ENCODE results near the gene KIF26B.

KIF26B gene

DNA sequence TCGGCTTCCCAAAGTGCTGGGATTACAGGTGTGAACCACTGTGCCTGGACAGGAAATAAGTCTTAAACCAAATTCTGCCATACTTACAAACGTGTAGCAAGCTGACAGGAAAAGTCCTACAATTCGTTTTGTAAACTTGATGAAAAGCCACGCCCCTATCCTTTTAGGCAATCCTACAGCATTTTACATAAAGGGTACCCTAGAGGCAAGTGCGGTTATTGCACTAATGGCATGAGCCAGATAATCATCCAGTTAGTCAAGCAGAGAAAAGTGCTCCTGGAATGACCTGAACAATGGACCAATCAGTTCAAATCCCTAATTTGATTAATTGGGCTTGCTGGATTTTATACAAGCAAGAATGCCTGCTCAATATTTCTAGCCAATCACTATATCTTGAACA lies 338.2 kb downstream of the KIF26B start:
- H3K9ac ChIP-seq (ENCODE audit: low read length), result no peak overlapping the region
- H3K9me2 ChIP-seq (replicated peaks; ENCODE audit: insufficient read depth, low read length), result no peaks in the 10 kb centered on the region
- no peak overlapping the region for H3K4me2 ChIP-seq (ENCODE audit: low read depth, low read length, poor library complexity, severe bottlenecking)
- no peaks in the 10 kb centered on the region for H3K9me3 ChIP-seq (ENCODE audit: insufficient read depth, low read length)
- no peaks in the 10 kb centered on the region for H4K20me1 ChIP-seq (ENCODE audit: low read depth, low read length)
- H3K27me3 ChIP-seq (ENCODE audit: low read length), result no peaks in the 10 kb centered on the region
- no peak overlapping the region for H3K4me3 ChIP-seq (ENCODE audit: insufficient read depth, low read length, poor library complexity, severe bottlenecking)
- no peak overlapping the region for H2AFZ ChIP-seq (ENCODE audit: low read depth, low read length, severe bottlenecking)
- H3K27ac ChIP-seq (ENCODE audit: low read depth, low read length), result no peak overlapping the region
- no peaks in the 10 kb centered on the region for H3F3A ChIP-seq (ENCODE audit: insufficient read depth)
- TF ChIP-seq EZH2phosphoT487 (conservative IDR thresholded peaks at IDR 0.05; ENCODE audit: low read length), result no peak
- TF ChIP-seq, protein P1, sequence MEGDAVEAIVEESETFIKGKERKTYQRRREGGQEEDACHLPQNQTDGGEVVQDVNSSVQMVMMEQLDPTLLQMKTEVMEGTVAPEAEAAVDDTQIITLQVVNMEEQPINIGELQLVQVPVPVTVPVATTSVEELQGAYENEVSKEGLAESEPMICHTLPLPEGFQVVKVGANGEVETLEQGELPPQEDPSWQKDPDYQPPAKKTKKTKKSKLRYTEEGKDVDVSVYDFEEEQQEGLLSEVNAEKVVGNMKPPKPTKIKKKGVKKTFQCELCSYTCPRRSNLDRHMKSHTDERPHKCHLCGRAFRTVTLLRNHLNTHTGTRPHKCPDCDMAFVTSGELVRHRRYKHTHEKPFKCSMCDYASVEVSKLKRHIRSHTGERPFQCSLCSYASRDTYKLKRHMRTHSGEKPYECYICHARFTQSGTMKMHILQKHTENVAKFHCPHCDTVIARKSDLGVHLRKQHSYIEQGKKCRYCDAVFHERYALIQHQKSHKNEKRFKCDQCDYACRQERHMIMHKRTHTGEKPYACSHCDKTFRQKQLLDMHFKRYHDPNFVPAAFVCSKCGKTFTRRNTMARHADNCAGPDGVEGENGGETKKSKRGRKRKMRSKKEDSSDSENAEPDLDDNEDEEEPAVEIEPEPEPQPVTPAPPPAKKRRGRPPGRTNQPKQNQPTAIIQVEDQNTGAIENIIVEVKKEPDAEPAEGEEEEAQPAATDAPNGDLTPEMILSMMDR (IDR thresholded peaks at IDR 0.05; ENCODE audit: insufficient read depth, low read length, poor library complexity, severe bottlenecking), result no peak
- no peaks in the 10 kb centered on the region for H3K36me3 ChIP-seq (ENCODE audit: low read length)
- H3K79me2 ChIP-seq (ENCODE audit: insufficient read depth, low read length), result no peaks in the 10 kb centered on the region

DNA sequence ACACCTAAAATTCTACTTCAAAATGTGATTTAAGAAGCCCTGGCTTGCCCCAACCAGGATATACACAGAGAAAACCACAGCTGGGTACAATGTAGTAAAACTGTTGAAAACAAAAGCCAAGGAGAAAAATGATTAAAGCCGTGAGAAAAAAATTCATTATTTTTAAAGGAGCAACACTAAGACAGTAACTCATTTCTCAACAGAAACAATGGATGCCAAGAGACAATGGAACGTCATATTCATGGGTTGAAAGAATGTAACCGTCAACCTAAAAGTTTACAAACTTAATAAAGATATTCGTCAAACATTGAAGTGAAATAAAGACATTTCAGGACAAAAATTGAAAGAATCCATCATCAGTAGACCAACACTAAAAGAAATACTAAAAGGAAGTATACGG lies 340.9 kb downstream of the KIF26B start:
- Histone ChIP-seq H3K9me3 (ENCODE audit: insufficient read depth, low read length) (no peaks in the 10 kb centered on the region), H3K4me3 (ENCODE audit: insufficient read depth, low read length, poor library complexity, severe bottlenecking) (no peak overlapping the region), H3K36me3 (ENCODE audit: low read length) (no peaks in the 10 kb centered on the region), H3K27me3 (ENCODE audit: low read length) (no peaks in the 10 kb centered on the region), H3K9ac (ENCODE audit: low read length) (no peak overlapping the region), H2AFZ (ENCODE audit: low read depth, low read length, severe bottlenecking) (no peak overlapping the region), H4K20me1 (ENCODE audit: low read depth, low read length) (no peaks in the 10 kb centered on the region), H3K4me2 (ENCODE audit: low read depth, low read length, poor library complexity, severe bottlenecking) (no peak overlapping the region), H3K9me2 (replicated peaks; ENCODE audit: insufficient read depth, low read length) (no peaks in the 10 kb centered on the region), H3K79me2 (ENCODE audit: insufficient read depth, low read length) (no peaks in the 10 kb centered on the region), H3K27ac (ENCODE audit: low read depth, low read length) (no peak overlapping the region), H3F3A (ENCODE audit: insufficient read depth) (no peaks in the 10 kb centered on the region)
- TF ChIP-seq EZH2phosphoT487 (conservative IDR thresholded peaks at IDR 0.05; ENCODE audit: low read length), result no peak
- TF ChIP-seq, protein P1 (IDR thresholded peaks at IDR 0.05; ENCODE audit: insufficient read depth, low read length, poor library complexity, severe bottlenecking), result no peak

DNA sequence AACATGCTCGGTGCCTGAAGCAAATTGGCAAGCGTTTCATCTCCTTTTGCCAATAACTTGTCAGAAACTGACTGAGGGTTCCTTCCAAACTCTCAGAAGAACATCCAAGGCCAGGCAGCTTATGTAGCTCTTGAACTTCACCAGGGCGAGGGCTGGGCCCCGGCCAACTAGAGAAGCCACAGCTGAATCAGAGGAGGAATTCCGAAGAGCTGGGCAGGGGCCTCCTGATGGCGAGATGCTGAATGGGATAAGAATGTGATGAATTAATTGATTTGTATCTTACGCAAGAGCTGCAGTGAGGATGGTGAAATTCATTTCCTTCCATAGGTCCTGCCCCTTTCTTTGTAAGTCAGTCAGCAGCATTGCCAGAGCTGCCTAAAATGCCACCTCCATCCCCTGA lies 345.8 kb downstream of the KIF26B start:
- Histone ChIP-seq H3K36me3 (ENCODE audit: low read length) (no peaks in the 10 kb centered on the region), H3K9ac (ENCODE audit: low read length) (no peak overlapping the region), H3K79me2 (ENCODE audit: insufficient read depth, low read length) (no peaks in the 10 kb centered on the region), H3F3A (ENCODE audit: insufficient read depth) (no peaks in the 10 kb centered on the region), H3K27ac (ENCODE audit: low read depth, low read length) (no peak overlapping the region), H3K9me2 (replicated peaks; ENCODE audit: insufficient read depth, low read length) (no peaks in the 10 kb centered on the region), H3K4me3 (ENCODE audit: insufficient read depth, low read length, poor library complexity, severe bottlenecking) (no peak overlapping the region), H3K4me2 (ENCODE audit: low read depth, low read length, poor library complexity, severe bottlenecking) (no peak overlapping the region), H3K9me3 (ENCODE audit: insufficient read depth, low read length) (no peaks in the 10 kb centered on the region), H4K20me1 (ENCODE audit: low read depth, low read length) (no peaks in the 10 kb centered on the region), H2AFZ (ENCODE audit: low read depth, low read length, severe bottlenecking) (no peak overlapping the region), H3K27me3 (ENCODE audit: low read length) (no peaks in the 10 kb centered on the region)
- no peak for TF ChIP-seq EZH2phosphoT487 (conservative IDR thresholded peaks at IDR 0.05; ENCODE audit: low read length)
- TF ChIP-seq, protein P1 (IDR thresholded peaks at IDR 0.05; ENCODE audit: insufficient read depth, low read length, poor library complexity, severe bottlenecking), result no peak

All from SU-DHL-6 (cell line).